Measurements from ENCODE around the gene TGIF2.

Gene TGIF2

GRCh38 chr20:36620917-36621316 lies 47.5 kb downstream of the TGIF2 start:
- H3K9me3 ChIP-seq (ENCODE audit: control extremely low read depth in 1 of 5, control insufficient read depth in 4 of 5, insufficient read depth in 2 of 5, low read depth in 1 of 5, low read length in 4 of 5): no peaks in the 10 kb centered on the region
- H3K27ac ChIP-seq (ENCODE audit: insufficient read depth in 1 of 2, low read depth in 1 of 2, low read length in 2 of 2, poor library complexity in 1 of 2, severe bottlenecking in 2 of 2): no peak overlapping the region
- no peaks in the 10 kb centered on the region for H3K27me3 ChIP-seq (replicated peaks in 2 of 5; ENCODE audit: control insufficient read depth in 4 of 5, insufficient read depth in 5 of 5, low read length in 4 of 5)
- no peak for DNase-seq
- no peak overlapping the region for H3K4me3 ChIP-seq (ENCODE audit: control insufficient read depth in 1 of 7, extremely low read depth in 1 of 7, insufficient read depth in 4 of 7, low read depth in 2 of 7, low read length in 6 of 7)
- ChIA-PET CTCF (interaction anchor here (1.3 kb wide), 1 partner anchor 12 kb away, joined by 3 read pairs; no protein-coding TSS in a partner anchor), POLR2A (no interaction called here)
- no peaks in the 10 kb centered on the region for H3K4me1 ChIP-seq (ENCODE audit: control extremely low read depth in 1 of 4, control insufficient read depth in 4 of 4, insufficient read depth in 4 of 4, low read length in 3 of 4)
- WGBS (ENCODE audit: insufficient coverage): 100% methylated on average over 2 of the region's 5 CpGs
- peaks cover under 1 to 18% (median 4%) of the 10 kb centered on the region in 4 experiments for H3K36me3 ChIP-seq (ENCODE audit: control insufficient read depth in 4 of 4, insufficient read depth in 4 of 4, low read length in 3 of 4)

GRCh38 chr20:36623444-36623843 lies 50.0 kb downstream of the TGIF2 start:
- no peaks in the 10 kb centered on the region for H3K27me3 ChIP-seq (replicated peaks in 2 of 5; ENCODE audit: control insufficient read depth in 4 of 5, insufficient read depth in 5 of 5, low read length in 4 of 5)
- DNase-seq: no peak
- 100% methylated on average over 2 of the region's 2 CpGs for WGBS (ENCODE audit: insufficient coverage)
- POLR2A ChIA-PET: interaction anchor here (0.9 kb wide), 1 partner anchor 22 kb away, joined by 4 read pairs; the partner anchor contains the start of gene SLA2
- CTCF ChIA-PET: interaction anchor here (0.7 to 1.5 kb wide), 4 partner anchors 11 to 20 kb away, joined by 3 to 9 read pairs (median 3); partner anchors contain the start of gene RAB5IF
- H3K4me3 ChIP-seq (ENCODE audit: control insufficient read depth in 1 of 7, extremely low read depth in 1 of 7, insufficient read depth in 4 of 7, low read depth in 2 of 7, low read length in 6 of 7): no peak overlapping the region
- no peaks in the 10 kb centered on the region for H3K9me3 ChIP-seq (ENCODE audit: control extremely low read depth in 1 of 5, control insufficient read depth in 4 of 5, insufficient read depth in 2 of 5, low read depth in 1 of 5, low read length in 4 of 5)
- H3K4me1 ChIP-seq (ENCODE audit: control extremely low read depth in 1 of 4, control insufficient read depth in 4 of 4, insufficient read depth in 4 of 4, low read length in 3 of 4): peaks cover 0 to 3% (median 0%) of the 10 kb centered on the region in 4 experiments
- H3K27ac ChIP-seq (ENCODE audit: insufficient read depth in 1 of 2, low read depth in 1 of 2, low read length in 2 of 2, poor library complexity in 1 of 2, severe bottlenecking in 2 of 2): no peak overlapping the region
- peaks cover 0 to 34% (median 8%) of the 10 kb centered on the region in 4 experiments for H3K36me3 ChIP-seq (ENCODE audit: control insufficient read depth in 4 of 4, insufficient read depth in 4 of 4, low read length in 3 of 4)

GRCh38 chr20:36624068-36624943 lies 50.9 kb downstream of the TGIF2 start:
- peak in 2 of 3 donors; percentile 40 to 62 for DNase-seq
- no peaks in the 10 kb centered on the region for H3K27me3 ChIP-seq (replicated peaks in 2 of 5; ENCODE audit: control insufficient read depth in 4 of 5, insufficient read depth in 5 of 5, low read length in 4 of 5)
- 97% methylated on average over 10 of the region's 14 CpGs for WGBS (ENCODE audit: insufficient coverage)
- H3K4me1 ChIP-seq (ENCODE audit: control extremely low read depth in 1 of 4, control insufficient read depth in 4 of 4, insufficient read depth in 4 of 4, low read length in 3 of 4): peaks cover 0 to 9% (median under 1%) of the 10 kb centered on the region in 4 experiments
- H3K9me3 ChIP-seq (ENCODE audit: control extremely low read depth in 1 of 5, control insufficient read depth in 4 of 5, insufficient read depth in 2 of 5, low read depth in 1 of 5, low read length in 4 of 5): no peaks in the 10 kb centered on the region
- POLR2A ChIA-PET: no interaction called here
- H3K27ac ChIP-seq (ENCODE audit: insufficient read depth in 1 of 2, low read depth in 1 of 2, low read length in 2 of 2, poor library complexity in 1 of 2, severe bottlenecking in 2 of 2): no peak overlapping the region
- H3K36me3 ChIP-seq (ENCODE audit: control insufficient read depth in 4 of 4, insufficient read depth in 4 of 4, low read length in 3 of 4): peaks cover 0 to 36% (median 8%) of the 10 kb centered on the region in 4 experiments
- CTCF ChIA-PET: interaction anchor here (0.7 to 1.5 kb wide), 5 partner anchors 12 to 21 kb away, joined by 3 to 9 read pairs (median 3); partner anchors contain the start of gene RAB5IF
- H3K4me3 ChIP-seq (ENCODE audit: control insufficient read depth in 1 of 7, extremely low read depth in 1 of 7, insufficient read depth in 4 of 7, low read depth in 2 of 7, low read length in 6 of 7): no peak overlapping the region

GRCh38 chr20:36624944-36625324 lies 51.5 kb downstream of the TGIF2 start:
- 83% methylated on average over 1 of the region's 2 CpGs for WGBS (ENCODE audit: insufficient coverage)
- H3K4me1 ChIP-seq (ENCODE audit: control extremely low read depth in 1 of 4, control insufficient read depth in 4 of 4, insufficient read depth in 4 of 4, low read length in 3 of 4): peaks cover 0 to 15% (median 6%) of the 10 kb centered on the region in 4 experiments
- DNase-seq: no peak
- H3K9me3 ChIP-seq (ENCODE audit: control extremely low read depth in 1 of 5, control insufficient read depth in 4 of 5, insufficient read depth in 2 of 5, low read depth in 1 of 5, low read length in 4 of 5): no peaks in the 10 kb centered on the region
- H3K27ac ChIP-seq (ENCODE audit: insufficient read depth in 1 of 2, low read depth in 1 of 2, low read length in 2 of 2, poor library complexity in 1 of 2, severe bottlenecking in 2 of 2): no peak overlapping the region
- CTCF ChIA-PET: interaction anchor here (0.7 to 2.0 kb wide), 2 partner anchors 12 to 13 kb away, joined by 4 to 9 read pairs; no protein-coding TSS in a partner anchor
- peaks cover 0 to 36% (median 8%) of the 10 kb centered on the region in 4 experiments for H3K36me3 ChIP-seq (ENCODE audit: control insufficient read depth in 4 of 4, insufficient read depth in 4 of 4, low read length in 3 of 4)
- no peak overlapping the region for H3K4me3 ChIP-seq (ENCODE audit: control insufficient read depth in 1 of 7, extremely low read depth in 1 of 7, insufficient read depth in 4 of 7, low read depth in 2 of 7, low read length in 6 of 7)
- no peaks in the 10 kb centered on the region for H3K27me3 ChIP-seq (replicated peaks in 2 of 5; ENCODE audit: control insufficient read depth in 4 of 5, insufficient read depth in 5 of 5, low read length in 4 of 5)
- POLR2A ChIA-PET: no interaction called here

GRCh38 chr20:36628076-36628475 lies 54.7 kb downstream of the TGIF2 start:
- WGBS (ENCODE audit: insufficient coverage): 98% methylated on average over 7 of the region's 7 CpGs
- CTCF ChIA-PET: interaction anchor here (6.3 to 7.7 kb wide), 2 partner anchors 16 to 17 kb away, joined by 29 to 55 read pairs; partner anchors contain the start of gene SLA2
- H3K4me1 ChIP-seq (ENCODE audit: control extremely low read depth in 1 of 4, control insufficient read depth in 4 of 4, insufficient read depth in 4 of 4, low read length in 3 of 4): peaks cover 3 to 32% (median 16%) of the 10 kb centered on the region in 4 experiments
- no peak for DNase-seq
- no peaks in the 10 kb centered on the region for H3K9me3 ChIP-seq (ENCODE audit: control extremely low read depth in 1 of 5, control insufficient read depth in 4 of 5, insufficient read depth in 2 of 5, low read depth in 1 of 5, low read length in 4 of 5)
- POLR2A ChIA-PET: interaction anchor here (0.6 kb wide), 1 partner anchor 49 kb away, joined by 3 read pairs; no protein-coding TSS in a partner anchor
- H3K27ac ChIP-seq (ENCODE audit: insufficient read depth in 1 of 2, low read depth in 1 of 2, low read length in 2 of 2, poor library complexity in 1 of 2, severe bottlenecking in 2 of 2): no peak overlapping the region
- no peak overlapping the region for H3K4me3 ChIP-seq (ENCODE audit: control insufficient read depth in 1 of 7, extremely low read depth in 1 of 7, insufficient read depth in 4 of 7, low read depth in 2 of 7, low read length in 6 of 7)
- H3K27me3 ChIP-seq (replicated peaks in 2 of 5; ENCODE audit: control insufficient read depth in 4 of 5, insufficient read depth in 5 of 5, low read length in 4 of 5): no peaks in the 10 kb centered on the region
- peaks cover 5 to 58% (median 22%) of the 10 kb centered on the region in 4 experiments for H3K36me3 ChIP-seq (ENCODE audit: control insufficient read depth in 4 of 4, insufficient read depth in 4 of 4, low read length in 3 of 4)

- Histone ChIP-seq H3K27me3 (replicated peaks in 2 of 5; ENCODE audit: control insufficient read depth in 4 of 5, insufficient read depth in 5 of 5, low read length in 4 of 5) (no peaks in the 10 kb centered on the region), H3K27ac (ENCODE audit: insufficient read depth in 1 of 2, low read depth in 1 of 2, low read length in 2 of 2, poor library complexity in 1 of 2, severe bottlenecking in 2 of 2) (peak overlapping the region; percentile 20 to 59), H3K36me3 (ENCODE audit: control insufficient read depth in 4 of 4, insufficient read depth in 4 of 4, low read length in 3 of 4) (peaks cover 3 to 65% (median 32%) of the 10 kb centered on the region in 4 experiments), H3K9me3 (ENCODE audit: control extremely low read depth in 1 of 5, control insufficient read depth in 4 of 5, insufficient read depth in 2 of 5, low read depth in 1 of 5, low read length in 4 of 5) (no peaks in the 10 kb centered on the region), H3K4me3 (ENCODE audit: control insufficient read depth in 1 of 7, extremely low read depth in 1 of 7, insufficient read depth in 4 of 7, low read depth in 2 of 7, low read length in 6 of 7) (peak overlapping the region in 4 of 7 experiments; percentile 2 to 48 (median 38)), H3K4me1 (ENCODE audit: control extremely low read depth in 1 of 4, control insufficient read depth in 4 of 4, insufficient read depth in 4 of 4, low read length in 3 of 4) (peaks cover 3 to 32% (median 16%) of the 10 kb centered on the region in 4 experiments)
- 68% methylated on average over 7 of the region's 15 CpGs for WGBS (ENCODE audit: insufficient coverage)
- ChIA-PET CTCF (interaction anchor here (0.6 to 7.7 kb wide), 6 partner anchors 13 to 125 kb away, joined by 3 to 55 read pairs (median 3); partner anchors contain the start of gene SLA2), POLR2A (interaction anchor here (0.6 kb wide), 1 partner anchor 23 kb away, joined by 4 read pairs; no protein-coding TSS in a partner anchor)
- peak in 2 of 3 donors; percentile 71 to 84 for DNase-seq
These were observed 56.6 kb downstream of the TGIF2 start for GRCh38 chr20:36629719-36630681.

Data from common myeloid progenitor, CD34-positive (primary cell).